Measurements from ENCODE around the gene SYT10.

The SYT10 gene

GRCh38 chr12:33439587-33440011 is at the start of gene SYT10:
SYT10 (minus strand) TSS chr12:33439819; CDS start chr12:33439522, 297 bp downstream.
- H3K4me3 ChIP-seq (ENCODE audit: low read depth, low read length), result peak within 1 kb of the TSS; percentile 47
- TF ChIP-seq CTCF (IDR thresholded peaks at IDR 0.05; ENCODE audit: low read depth, low read length, missing control alignments), result no peak
- in situ Hi-C loops (cut with HindIII; ENCODE audit: low sequenced_read_pairs), result no loop called here
- DNase-seq (ENCODE audit: low read depth), result no peak

GRCh38 chr12:33488036-33488435 is 48.4 kb upstream of the SYT10 start:
- in situ Hi-C loops (cut with HindIII; ENCODE audit: low sequenced_read_pairs), result no loop called here
- no peak for TF ChIP-seq CTCF (IDR thresholded peaks at IDR 0.05; ENCODE audit: low read depth, low read length, missing control alignments)
- H3K4me3 ChIP-seq (ENCODE audit: low read depth, low read length), result no peak overlapping the region
- DNase-seq (ENCODE audit: low read depth), result no peak

GRCh38 chr12:33486058-33486457 is 46.4 kb upstream of the SYT10 start:
- no peak for DNase-seq (ENCODE audit: low read depth)
- no peak overlapping the region for H3K4me3 ChIP-seq (ENCODE audit: low read depth, low read length)
- in situ Hi-C loops (cut with HindIII; ENCODE audit: low sequenced_read_pairs), result no loop called here
- no peak for TF ChIP-seq CTCF (IDR thresholded peaks at IDR 0.05; ENCODE audit: low read depth, low read length, missing control alignments)

GRCh38 chr12:33484161-33484560 is 44.5 kb upstream of the SYT10 start:
- in situ Hi-C loops (cut with HindIII; ENCODE audit: low sequenced_read_pairs), result no loop called here
- H3K4me3 ChIP-seq (ENCODE audit: low read depth, low read length), result no peak overlapping the region
- TF ChIP-seq CTCF (IDR thresholded peaks at IDR 0.05; ENCODE audit: low read depth, low read length, missing control alignments), result no peak
- DNase-seq (ENCODE audit: low read depth), result no peak

- TF ChIP-seq CTCF (IDR thresholded peaks at IDR 0.05; ENCODE audit: low read depth, low read length, missing control alignments), result no peak
- H3K4me3 ChIP-seq (ENCODE audit: low read depth, low read length), result no peak overlapping the region
- in situ Hi-C loops (cut with HindIII; ENCODE audit: low sequenced_read_pairs), result no loop called here
- no peak for DNase-seq (ENCODE audit: low read depth)
Observed at GRCh38 chr12:33480366-33480765, 40.7 kb upstream of the SYT10 start.

- H3K4me3 ChIP-seq (ENCODE audit: low read depth, low read length), result no peak overlapping the region
- in situ Hi-C loops (cut with HindIII; ENCODE audit: low sequenced_read_pairs), result no loop called here
- DNase-seq (ENCODE audit: low read depth), result no peak
- no peak for TF ChIP-seq CTCF (IDR thresholded peaks at IDR 0.05; ENCODE audit: low read depth, low read length, missing control alignments)
Observed at GRCh38 chr12:33476058-33476457, 36.4 kb upstream of the SYT10 start.

GRCh38 chr12:33472299-33472698 is 32.7 kb upstream of the SYT10 start:
- no peak for TF ChIP-seq CTCF (IDR thresholded peaks at IDR 0.05; ENCODE audit: low read depth, low read length, missing control alignments)
- no peak for DNase-seq (ENCODE audit: low read depth)
- H3K4me3 ChIP-seq (ENCODE audit: low read depth, low read length), result no peak overlapping the region
- in situ Hi-C loops (cut with HindIII; ENCODE audit: low sequenced_read_pairs), result no loop called here
